ENCODE data around the gene SPAG9.

SPAG9 gene

GRCh38 chr17:51120739-51121619 is at the start of gene SPAG9:
Gene SPAG9 (minus strand): TSS chr17:51120868. CDS start chr17:51120656, 212 bp downstream.
- peak; percentile 80 to 85 for DNase-seq

GRCh38 chr17:51169340-51169739 is 48.7 kb upstream of the SPAG9 start:
- no peak for DNase-seq

DNA sequence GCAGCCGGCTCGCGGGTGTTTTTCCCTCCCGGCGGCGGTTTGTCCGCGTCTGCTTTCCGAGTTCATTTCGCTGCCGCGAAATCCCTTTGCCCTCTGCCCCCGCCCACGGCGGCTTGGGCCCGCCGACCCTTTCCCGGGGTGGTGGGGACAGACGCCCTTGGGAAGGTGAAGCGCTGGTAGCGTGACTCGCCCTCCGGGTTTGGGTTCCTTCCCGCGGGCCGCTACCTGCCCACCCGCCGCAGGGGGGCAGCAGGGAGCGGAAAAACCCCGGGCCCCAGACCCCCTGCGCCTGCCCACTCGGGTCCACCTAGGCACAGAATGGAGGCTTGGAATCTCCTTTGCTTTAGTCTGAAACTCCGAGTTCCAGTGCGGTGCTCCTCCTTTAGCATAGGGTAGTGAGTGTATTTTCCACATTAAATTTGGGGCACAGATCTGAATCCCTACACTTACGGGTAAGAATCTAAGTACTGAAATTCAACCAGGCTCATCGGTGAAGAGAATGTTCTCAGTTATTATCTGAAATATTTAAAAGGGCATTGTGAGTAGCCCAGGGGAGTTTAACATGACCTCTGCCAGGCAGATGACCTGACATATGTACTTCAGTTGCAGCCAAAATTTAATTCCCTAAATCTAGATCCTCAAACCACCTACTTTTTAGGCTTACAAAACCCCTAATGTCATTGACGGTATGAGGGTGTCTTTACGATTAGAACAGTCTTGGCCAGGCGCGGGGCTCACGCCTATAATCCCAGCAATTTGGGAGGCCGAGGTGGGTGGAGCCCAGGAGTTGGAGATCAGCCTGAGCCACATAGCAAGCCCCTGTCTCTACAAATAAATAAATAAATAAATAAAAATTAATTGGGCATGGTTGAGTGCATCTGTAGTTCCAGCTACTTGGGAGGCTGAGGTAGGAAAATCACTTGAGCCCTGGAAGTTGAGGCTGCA is 46.6 kb upstream of the SPAG9 start:
- peak; percentile 61 to 66 for DNase-seq

- peak; percentile 43 to 52 for DNase-seq
These were observed 45.7 kb upstream of the SPAG9 start, which contains the start of gene NME2 for GRCh38 chr17:51166198-51166986. Gene NME2 (plus strand): TSS chr17:51166411. CDS start chr17:51166831, 420 bp downstream.

DNA sequence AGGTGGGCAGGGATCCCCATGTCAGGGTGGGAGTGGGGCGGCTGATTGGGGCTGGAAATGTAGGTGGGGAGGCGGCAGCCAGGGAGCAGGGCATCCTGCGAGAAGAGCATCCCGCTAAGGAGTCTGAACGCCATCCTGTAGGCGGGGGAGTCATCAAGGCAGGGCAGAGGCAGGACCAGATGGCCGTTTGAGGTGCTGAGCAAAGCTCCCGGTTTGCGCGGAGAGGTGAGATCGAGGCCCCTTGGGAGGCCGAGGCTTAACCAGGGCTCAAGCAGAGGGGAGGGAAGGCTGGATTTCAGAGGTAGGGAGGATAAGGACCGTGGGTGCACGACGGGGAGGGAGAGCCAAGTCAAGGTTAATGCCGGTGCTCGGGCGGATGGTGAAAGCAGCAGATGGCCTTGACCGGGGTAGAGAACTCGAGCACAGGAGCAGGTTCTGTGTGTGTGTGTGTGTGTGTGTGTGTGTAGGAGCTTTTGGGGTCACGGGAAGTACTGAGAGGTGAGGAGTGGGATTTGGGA is 45.1 kb upstream of the SPAG9 start:
- peak; percentile 8 to 19 for DNase-seq

DNA sequence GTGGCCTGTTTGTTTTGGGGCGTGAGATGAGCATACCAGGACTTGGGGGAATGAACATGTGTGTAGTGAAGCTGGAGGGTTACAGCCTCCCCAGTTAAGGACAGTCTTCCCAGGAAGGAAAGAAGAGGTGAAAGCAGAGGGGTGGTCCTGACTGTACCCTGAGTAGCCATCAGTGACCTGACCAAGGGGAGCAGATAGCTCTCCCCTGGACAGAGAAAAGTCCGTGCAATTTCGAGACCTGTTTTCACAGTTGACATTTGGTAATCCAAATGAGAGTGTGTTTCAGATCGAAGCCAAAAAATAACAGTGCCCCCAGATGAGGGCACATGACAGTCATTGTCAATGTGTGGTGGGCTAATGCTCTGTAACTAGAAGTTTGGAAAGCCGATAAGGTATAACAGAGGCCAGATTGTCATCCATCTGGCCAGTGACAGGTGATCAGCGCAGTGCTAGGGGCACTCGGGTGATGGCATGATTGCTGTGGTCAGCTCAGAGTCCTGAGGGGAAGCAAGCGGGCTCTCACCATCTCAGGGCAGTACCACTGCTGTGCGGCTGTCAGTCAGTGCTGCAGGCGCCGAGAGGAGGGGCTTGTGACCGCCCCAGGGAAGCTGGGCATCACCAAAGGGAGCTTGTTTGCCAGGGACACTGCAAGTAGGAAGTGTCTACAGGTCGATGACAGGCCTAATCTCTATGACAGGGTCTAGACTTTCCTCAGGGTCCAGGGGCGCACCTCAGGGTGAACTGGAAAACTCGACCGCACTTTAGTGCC is 44.4 kb upstream of the SPAG9 start:
- DNase-seq, result no peak

GRCh38 chr17:51161541-51161940 is 40.9 kb upstream of the SPAG9 start:
- DNase-seq, result no peak

GRCh38 chr17:51159604-51160003 is 38.9 kb upstream of the SPAG9 start:
- DNase-seq, result no peak

GRCh38 chr17:51155416-51155815 is 34.7 kb upstream of the SPAG9 start:
- no peak for DNase-seq

DNA sequence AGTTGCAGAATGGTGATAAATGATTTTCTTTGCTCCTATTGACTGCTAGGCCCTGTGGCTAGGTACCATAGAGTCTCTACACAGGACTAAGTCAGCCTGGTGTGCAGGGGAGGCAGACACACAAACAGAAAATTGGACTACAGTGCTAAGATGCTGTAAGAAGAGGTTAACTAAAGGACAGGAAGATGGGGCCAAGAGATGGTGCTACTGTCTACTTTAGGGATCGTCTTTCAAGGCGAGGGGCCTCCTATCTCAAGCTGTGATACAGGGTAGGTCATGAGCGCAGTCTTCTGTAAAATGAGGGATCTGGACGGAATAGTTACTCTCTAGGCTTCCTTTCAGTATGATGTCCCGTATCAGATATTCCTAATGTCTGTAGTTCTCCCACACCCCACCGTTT is 33.5 kb upstream of the SPAG9 start:
- DNase-seq, result no peak

- DNase-seq, result peak; percentile 94 to 97
These were observed 32.8 kb upstream of the SPAG9 start, which contains the start of gene NME1 for GRCh38 chr17:51153210-51154072. Gene NME1 (plus strand): TSS chr17:51153559. CDS start chr17:51155655, 2,096 bp downstream.

- no peak for DNase-seq
These were observed 32.1 kb upstream of the SPAG9 start for GRCh38 chr17:51152766-51153209.

GRCh38 chr17:51150932-51151331 is 30.3 kb upstream of the SPAG9 start:
- DNase-seq, result no peak

DNA sequence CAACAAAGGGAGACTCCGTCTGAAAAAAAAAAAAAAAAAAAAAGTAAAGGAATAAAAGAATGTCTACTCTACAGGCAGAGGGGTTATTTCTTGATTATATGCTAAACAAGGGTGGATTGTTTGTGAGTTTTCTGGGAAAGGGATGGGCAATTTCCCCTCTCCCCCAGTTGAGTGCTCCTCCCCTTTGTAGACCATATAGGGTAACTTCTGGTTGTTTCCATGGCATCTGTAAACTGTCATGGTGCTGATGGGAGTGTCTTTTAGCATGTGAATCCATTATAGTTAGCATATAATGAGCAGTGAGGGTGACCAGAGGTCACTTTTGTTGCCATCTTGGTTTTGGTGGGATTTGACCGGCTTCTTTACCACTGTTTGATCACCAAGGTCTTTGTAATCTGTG is 28.5 kb upstream of the SPAG9 start:
- no peak for DNase-seq

- DNase-seq, result no peak
These were observed 27.0 kb upstream of the SPAG9 start for GRCh38 chr17:51147650-51148049.

GRCh38 chr17:51144266-51145022 is 23.8 kb upstream of the SPAG9 start:
- no peak for DNase-seq

- no peak for DNase-seq
These were observed 21.9 kb upstream of the SPAG9 start for GRCh38 chr17:51142597-51142996.

GRCh38 chr17:51135956-51136355 is 15.3 kb upstream of the SPAG9 start:
- no peak for DNase-seq

DNA sequence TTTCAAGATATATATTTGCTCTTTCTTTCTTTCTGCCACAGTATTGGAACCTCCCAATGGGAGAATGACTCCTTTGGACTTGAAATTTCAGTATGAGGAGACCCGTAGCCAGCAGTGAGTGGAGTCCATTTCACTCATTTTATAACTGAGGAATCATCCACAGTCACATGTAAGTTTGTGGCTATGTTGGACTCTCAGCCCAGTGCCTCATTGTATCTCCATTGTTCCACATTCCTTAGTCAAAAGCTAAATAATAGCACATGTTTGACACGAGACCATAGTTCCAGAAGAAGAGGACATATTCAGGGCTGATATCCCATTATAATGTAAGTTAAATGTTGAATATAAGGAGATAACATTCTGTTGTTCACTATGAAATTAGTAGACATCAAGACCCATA is 12.7 kb upstream of the SPAG9 start:
- DNase-seq, result no peak

GRCh38 chr17:51132964-51133319 is 12.3 kb upstream of the SPAG9 start:
- no peak for DNase-seq
